Vagina (tissue), 2 donors: Measurements from ENCODE around the gene RC3H2. TPM values are rescaled to one million over a fixed set of nuclear protein-coding genes. Genes with fewer than 3 reads are reported as not detected.
"Not testable (repeated sequence)": the region's sequence is repeated elsewhere in the genome, so short reads cannot be mapped to it uniquely, and the experiment has no call there.

ENCODE experiments used
- DNase-seq, 2 donors: peaks; one replicate each; pipeline ENCODE4 v3.0.0-alpha.2; 2017; ENCODE audit errors: extremely low spot score in 2 of 2
- H3K27ac ChIP-seq: fragments of 200-600 bp; sonication (generic); one replicate; pipeline ENCODE4 v1.5.1; 2019
- H3K27me3 ChIP-seq: fragments of 200-600 bp; sonication (generic); one replicate; pipeline ENCODE4 v1.5.1; 2019
- H3K36me3 ChIP-seq, 2 donors: fragments of 200-600 bp; sonication (generic); one replicate each; pipeline ENCODE4 v1.5.1; 2017 to 2019
- H3K4me1 ChIP-seq: fragments of 200-600 bp; sonication (generic); one replicate; pipeline ENCODE4 v1.5.1; 2019
- H3K4me3 ChIP-seq, 2 donors: fragments of 200-600 bp; sonication (generic); 1 replicate in 1 of 2; 2 replicates in 1 of 2; pipeline ENCODE4 v1.5.1; 2016 to 2019
- H3K9me3 ChIP-seq: fragments of 200-600 bp; sonication (generic); one replicate; pipeline ENCODE4 v1.5.1; 2019
- CTCF ChIP-seq, 3 experiments: fragments of 450-650 bp in 2 of 3; fragments of 200-600 bp in 1 of 3; sonication (generic) in 1 of 3; IDR thresholded peaks; one replicate each; pipeline ENCODE4 v1.5.1; 2017 to 2019; ENCODE audit warnings: antibody characterized with exemption in 3 of 3, mild to moderate bottlenecking in 2 of 3, moderate library complexity in 2 of 3
- POLR2A ChIP-seq, 2 donors: fragments of 450-650 bp; IDR thresholded peaks; one replicate each; pipeline ENCODE4 v1.6.1; 2017; ENCODE audit warnings: antibody characterized with exemption in 2 of 2, mild to moderate bottlenecking in 2 of 2, moderate library complexity in 2 of 2
- POLR2AphosphoS5 ChIP-seq, 2 donors: sonication (generic); formaldehyde crosslinking; IDR thresholded peaks; one replicate each; pipeline ENCODE4 v1.9.0; 2017; ENCODE audit warnings: antibody characterized with exemption in 2 of 2, mild to moderate bottlenecking in 2 of 2, low read depth in 1 of 2; ENCODE audit not compliant: insufficient read depth in 1 of 2
- intact Hi-C: fragments of 100-400 bp; cut with DNase I; formaldehyde crosslinking; loops from one replicate; pipeline ENCODE4 v1.15.1; 2023
- total RNA-seq: library from RNA; depleted of rRNA; stranded (reverse); fragments of >200 nt; gene quantifications from one replicate; pipeline ENCODE4 v1.2.3, GENCODE V29; 2016

Gene RC3H2
- total RNA-seq, 1 donor from 2014 or later = 37.6 TPM

DNA sequence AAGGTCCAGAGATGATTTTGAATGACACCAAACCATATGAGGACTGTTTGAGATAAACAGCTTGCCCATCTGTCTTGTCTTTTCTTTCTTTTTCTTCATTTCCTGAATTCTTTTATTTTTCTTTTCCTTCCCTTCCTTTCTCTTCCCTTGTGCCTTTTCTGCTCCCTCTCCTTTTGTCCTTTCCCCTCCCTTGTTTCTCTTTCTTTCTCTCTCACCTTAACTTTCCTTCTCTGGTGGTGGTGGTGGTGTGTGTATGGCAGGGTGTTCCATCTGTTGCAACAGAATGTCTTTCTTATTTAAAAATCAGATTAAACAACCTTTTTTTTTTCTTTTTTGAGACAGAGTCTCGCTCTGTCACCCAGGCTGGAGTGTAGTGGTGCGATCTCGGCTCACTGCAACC lies 73.0 kb downstream of the RC3H2 start:
- no peaks in the 10 kb centered on the region for H3K27me3 ChIP-seq
- no peaks in the 10 kb centered on the region for H3K9me3 ChIP-seq
- H3K36me3 ChIP-seq = no peaks in the 10 kb centered on the region
- H3K27ac ChIP-seq = no peak overlapping the region
- DNase-seq = no peak
- peaks cover 7% of the 10 kb centered on the region for H3K4me1 ChIP-seq
- TF ChIP-seq POLR2A (IDR thresholded peaks at IDR 0.05) (no peak), CTCF (IDR thresholded peaks at IDR 0.05) (no peak), POLR2AphosphoS5 (IDR thresholded peaks at IDR 0.05; ENCODE audit: insufficient read depth in 1 of 2, low read depth in 1 of 2) (no peak)
- H3K4me3 ChIP-seq = no peak overlapping the region
- intact Hi-C loops = no loop called here

- intact Hi-C loops = loop anchor here (5.0 kb wide), 1 partner anchor 797 kb away; no protein-coding TSS in a partner anchor
- Histone ChIP-seq H3K27ac (peak overlapping the region; percentile 96), H3K4me1 (peaks cover 32% of the 10 kb centered on the region)
Observed at GRCh38 chr9:122828965-122829284, 76.2 kb downstream of the RC3H2 start.

DNA sequence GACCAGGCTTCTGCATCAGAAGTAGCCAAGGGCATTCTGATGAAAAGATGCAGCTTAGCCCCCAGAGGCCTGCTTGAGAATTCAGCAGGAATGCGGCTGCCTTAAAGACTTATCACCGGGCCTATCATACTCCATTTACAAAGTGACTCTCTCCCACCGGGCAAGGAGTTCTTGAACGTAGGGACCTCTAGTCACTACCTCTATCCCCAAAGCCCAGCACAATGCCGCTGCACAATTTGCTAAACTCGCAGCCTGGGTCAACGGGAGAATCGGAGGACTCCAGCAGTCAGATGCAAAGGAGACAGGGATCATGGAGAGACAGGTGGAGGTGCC lies 77.4 kb downstream of the RC3H2 start:
- intact Hi-C loops = loop anchor here (5.0 kb wide), 1 partner anchor 795 kb away; no protein-coding TSS in a partner anchor
- no peak for DNase-seq
- Histone ChIP-seq H3K36me3 (peaks cover 3 to 18% of the 10 kb centered on the region in 2 donors), H3K27me3 (no peaks in the 10 kb centered on the region), H3K4me1 (peaks cover 32% of the 10 kb centered on the region), H3K4me3 (peak overlapping the region; percentile 78 to 84), H3K27ac (peak overlapping the region; percentile 96), H3K9me3 (no peaks in the 10 kb centered on the region)
- TF ChIP-seq CTCF (IDR thresholded peaks at IDR 0.05) (no peak), POLR2AphosphoS5 (IDR thresholded peaks at IDR 0.05; ENCODE audit: insufficient read depth in 1 of 2, low read depth in 1 of 2) (no peak), POLR2A (IDR thresholded peaks at IDR 0.05) (no peak)

More at GRCh38 chr9:122828965-122829284, 76.2 kb downstream of the RC3H2 start:
- not testable (repeated sequence) for H3K36me3 ChIP-seq, H3K9me3 ChIP-seq, H3K27me3 ChIP-seq, DNase-seq
- peak overlapping the region; percentile 78 to 84 for H3K4me3 ChIP-seq

DNA sequence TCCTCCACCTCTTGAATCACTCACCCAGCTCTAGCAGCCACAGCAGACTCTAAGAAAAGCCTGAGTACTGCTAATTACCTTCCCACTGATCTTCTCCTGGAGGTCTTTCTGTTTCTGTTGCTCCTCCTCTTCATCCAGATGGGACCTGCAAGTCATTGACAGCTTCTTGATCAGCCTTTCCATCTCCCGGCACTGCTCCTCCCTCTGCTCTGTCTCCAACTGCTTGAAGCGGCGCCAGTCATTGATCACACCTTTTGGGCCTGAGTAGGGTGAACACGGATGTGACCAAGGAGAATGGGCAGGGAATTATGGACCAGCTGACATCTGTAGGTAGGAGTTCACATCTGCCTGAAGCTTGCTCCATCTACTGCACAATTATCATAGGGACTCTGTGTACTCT lies 82.2 kb downstream of the RC3H2 start:
- intact Hi-C loops = no loop called here

DNA sequence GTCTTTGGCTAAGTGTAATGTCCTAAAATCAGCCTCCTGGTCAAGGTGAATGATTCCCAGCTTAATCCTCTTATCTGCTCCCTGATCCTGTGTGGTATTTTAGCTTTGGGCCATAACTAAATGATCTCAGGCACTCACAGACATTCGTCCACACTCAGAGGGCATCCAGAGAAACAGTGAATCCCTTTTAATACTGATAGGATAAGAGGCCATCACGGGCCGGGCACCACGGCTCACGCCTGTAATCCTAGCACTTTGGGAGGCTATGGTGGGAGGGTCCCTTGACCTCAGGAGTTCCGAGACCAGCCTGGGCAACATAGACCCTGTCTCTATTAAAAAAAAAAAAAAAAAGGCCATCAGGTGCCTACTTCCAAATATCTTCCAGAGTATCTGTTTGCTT lies 83.1 kb downstream of the RC3H2 start:
- H3K9me3 ChIP-seq = no peaks in the 10 kb centered on the region
- H3K4me1 ChIP-seq = peaks cover 23% of the 10 kb centered on the region
- no peaks in the 10 kb centered on the region for H3K27me3 ChIP-seq
- H3K4me3 ChIP-seq = no peak overlapping the region
- intact Hi-C loops = no loop called here
- TF ChIP-seq CTCF (IDR thresholded peaks at IDR 0.05) (no peak), POLR2A (IDR thresholded peaks at IDR 0.05) (no peak), POLR2AphosphoS5 (IDR thresholded peaks at IDR 0.05; ENCODE audit: insufficient read depth in 1 of 2, low read depth in 1 of 2) (no peak)
- H3K36me3 ChIP-seq = peaks cover 3 to 37% of the 10 kb centered on the region in 2 donors
- H3K27ac ChIP-seq = peak overlapping the region; percentile 36
- DNase-seq = no peak

More for the DNA sequence above, 82.2 kb downstream of the RC3H2 start:
- Histone ChIP-seq H3K4me1 (peaks cover 32% of the 10 kb centered on the region), H3K9me3 (no peaks in the 10 kb centered on the region), H3K27ac (no peak overlapping the region), H3K27me3 (no peaks in the 10 kb centered on the region), H3K36me3 (peaks cover 3 to 31% of the 10 kb centered on the region in 2 donors), H3K4me3 (no peak overlapping the region)
- no peak for DNase-seq
- no peak for TF ChIP-seq POLR2AphosphoS5 (IDR thresholded peaks at IDR 0.05; ENCODE audit: insufficient read depth in 1 of 2, low read depth in 1 of 2)

DNA sequence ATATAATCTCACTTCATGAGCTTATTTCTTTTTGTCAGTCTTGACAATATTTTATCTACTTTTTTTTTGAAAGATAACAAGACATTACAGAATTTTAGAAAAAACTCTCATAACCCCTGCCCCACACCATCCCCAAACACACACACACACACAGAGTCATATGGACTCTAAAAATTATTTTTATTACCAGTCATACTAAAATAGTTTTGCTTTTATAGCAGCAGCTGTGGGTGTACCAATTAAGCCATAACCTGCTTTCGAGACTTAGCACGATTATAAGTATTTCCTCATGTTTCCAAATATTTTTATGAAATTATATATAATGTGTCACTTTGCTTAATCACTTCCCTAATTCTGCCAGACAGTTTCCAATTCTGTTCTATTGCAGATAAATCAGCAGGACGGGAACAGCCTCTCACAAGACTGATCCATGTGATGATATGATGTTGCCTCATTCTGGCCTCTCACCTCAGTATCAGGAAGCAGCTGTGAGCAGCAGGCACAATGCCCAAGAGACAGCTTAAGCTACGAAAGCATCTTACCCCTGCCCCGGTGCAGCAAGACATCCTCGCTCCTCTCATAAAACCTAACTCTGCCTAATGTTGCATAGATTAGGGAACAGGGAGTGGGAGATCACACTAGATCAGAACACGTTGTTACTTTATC lies 83.7 kb downstream of the RC3H2 start:
- H3K9me3 ChIP-seq = no peaks in the 10 kb centered on the region
- peaks cover 3 to 36% of the 10 kb centered on the region in 2 donors for H3K36me3 ChIP-seq
- peak overlapping the region; percentile 36 for H3K27ac ChIP-seq
- intact Hi-C loops = no loop called here
- peak in 1 of 2 donors; percentile 95 for DNase-seq
- TF ChIP-seq CTCF (IDR thresholded peaks at IDR 0.05) = no peak
- peak in 1 of 2 donors; percentile 19 for TF ChIP-seq POLR2AphosphoS5 (IDR thresholded peaks at IDR 0.05; ENCODE audit: insufficient read depth in 1 of 2, low read depth in 1 of 2)
- H3K27me3 ChIP-seq = no peaks in the 10 kb centered on the region
- no peak overlapping the region for H3K4me3 ChIP-seq
- peaks cover 17% of the 10 kb centered on the region for H3K4me1 ChIP-seq
